Endothelial cell (in vitro differentiated cells): ENCODE measurements around the gene RAE1. TPM values are rescaled to one million over a fixed set of nuclear protein-coding genes. Genes with fewer than 3 reads are reported as not detected.

Source experiments
- DNase-seq: peaks from one replicate; pipeline ENCODE4 v3.0.0; 2021; ENCODE audit warnings: low spot score
- H3K27ac Mint-ChIP-seq: one replicate; pipeline ENCODE4 v1.8.0; 2021; ENCODE audit warnings: mixed read lengths, inconsistent platforms; ENCODE audit not compliant: unreplicated experiment
- H3K27me3 Mint-ChIP-seq: one replicate; pipeline ENCODE4 v1.8.0; 2021; ENCODE audit warnings: mild to moderate bottlenecking, moderate library complexity, mixed read lengths, inconsistent platforms; ENCODE audit not compliant: unreplicated experiment
- H3K36me3 Mint-ChIP-seq: one replicate; pipeline ENCODE4 v1.8.0; 2021; ENCODE audit warnings: mild to moderate bottlenecking, low read depth, mixed read lengths, inconsistent platforms; ENCODE audit not compliant: unreplicated experiment
- H3K4me1 Mint-ChIP-seq: one replicate; pipeline ENCODE4 v1.8.0; 2021; ENCODE audit warnings: mild to moderate bottlenecking, mixed read lengths, inconsistent platforms; ENCODE audit not compliant: unreplicated experiment
- H3K4me3 Mint-ChIP-seq: one replicate; pipeline ENCODE4 v1.8.0; 2021; ENCODE audit warnings: mild to moderate bottlenecking, mixed read lengths, inconsistent platforms; ENCODE audit not compliant: unreplicated experiment
- H3K9me3 Mint-ChIP-seq: one replicate; pipeline ENCODE4 v1.8.0; 2021; ENCODE audit warnings: mixed read lengths, inconsistent platforms; ENCODE audit not compliant: unreplicated experiment
- total RNA-seq: library from RNA; stranded (reverse); fragmentation: NEBNext Ultra II Directional; extraction: Animal tissue kit (Norgen Biotek cat#: 25700); gene quantifications from one replicate; pipeline ENCODE4 v1.2.1, GENCODE V29; 2021; ENCODE audit not compliant: unreplicated experiment
- TF ChIP-seq, protein P1 (sequence below): fragments of 200-600 bp; sonication (generic); IDR thresholded peaks from one replicate; pipeline ENCODE4 v1.5.0; 2021; ENCODE audit warnings: antibody characterized with exemption; ENCODE audit not compliant: unreplicated experiment

The RAE1 gene
- total RNA-seq, 1 donor from 2014 or later = 32.1 TPM

DNA sequence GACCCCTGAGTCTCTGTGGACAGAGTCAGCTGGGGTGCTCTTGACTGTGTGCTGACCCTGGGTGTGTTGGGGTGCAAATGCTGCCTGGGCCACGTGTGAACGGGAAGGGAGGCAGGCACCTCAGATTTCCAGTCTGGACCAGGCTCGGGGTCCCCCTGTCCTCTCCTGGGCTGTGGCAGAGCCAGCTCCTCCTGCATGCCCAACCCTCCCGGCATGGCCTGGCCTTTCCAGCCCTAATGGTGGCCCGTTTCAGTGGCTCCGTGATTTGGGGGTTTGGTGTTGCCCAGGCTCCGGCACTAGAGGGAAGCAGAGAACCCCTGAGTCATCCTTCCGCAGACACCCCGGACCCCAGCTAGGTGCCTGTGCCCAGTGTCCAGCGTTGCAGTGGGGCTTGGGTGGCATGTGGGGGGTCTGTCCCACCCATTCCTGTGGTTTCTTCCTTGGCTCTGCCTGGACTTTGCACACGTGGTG lies 49.2 kb downstream of the RAE1 start:
- Mint-ChIP-seq H3K4me1 (peaks cover 6% of the 10 kb centered on the region), H3K36me3 (peaks cover 21% of the 10 kb centered on the region)

GRCh38 chr20:57400821-57401564 lies 49.9 kb downstream of the RAE1 start:
- peaks cover 18% of the 10 kb centered on the region for H3K36me3 Mint-ChIP-seq
- DNase-seq = no peak
- peaks cover 4% of the 10 kb centered on the region for H3K4me1 Mint-ChIP-seq
- TF ChIP-seq, protein P1, sequence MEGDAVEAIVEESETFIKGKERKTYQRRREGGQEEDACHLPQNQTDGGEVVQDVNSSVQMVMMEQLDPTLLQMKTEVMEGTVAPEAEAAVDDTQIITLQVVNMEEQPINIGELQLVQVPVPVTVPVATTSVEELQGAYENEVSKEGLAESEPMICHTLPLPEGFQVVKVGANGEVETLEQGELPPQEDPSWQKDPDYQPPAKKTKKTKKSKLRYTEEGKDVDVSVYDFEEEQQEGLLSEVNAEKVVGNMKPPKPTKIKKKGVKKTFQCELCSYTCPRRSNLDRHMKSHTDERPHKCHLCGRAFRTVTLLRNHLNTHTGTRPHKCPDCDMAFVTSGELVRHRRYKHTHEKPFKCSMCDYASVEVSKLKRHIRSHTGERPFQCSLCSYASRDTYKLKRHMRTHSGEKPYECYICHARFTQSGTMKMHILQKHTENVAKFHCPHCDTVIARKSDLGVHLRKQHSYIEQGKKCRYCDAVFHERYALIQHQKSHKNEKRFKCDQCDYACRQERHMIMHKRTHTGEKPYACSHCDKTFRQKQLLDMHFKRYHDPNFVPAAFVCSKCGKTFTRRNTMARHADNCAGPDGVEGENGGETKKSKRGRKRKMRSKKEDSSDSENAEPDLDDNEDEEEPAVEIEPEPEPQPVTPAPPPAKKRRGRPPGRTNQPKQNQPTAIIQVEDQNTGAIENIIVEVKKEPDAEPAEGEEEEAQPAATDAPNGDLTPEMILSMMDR = no peak
- peaks cover 8% of the 10 kb centered on the region for H3K27me3 Mint-ChIP-seq
- no peak overlapping the region for H3K4me3 Mint-ChIP-seq
- no peak overlapping the region for H3K27ac Mint-ChIP-seq
- H3K9me3 Mint-ChIP-seq = no peaks in the 10 kb centered on the region

More for the DNA sequence above, 49.2 kb downstream of the RAE1 start:
- no peaks in the 10 kb centered on the region for H3K9me3 Mint-ChIP-seq
- no peak for DNase-seq
- H3K27ac Mint-ChIP-seq = no peak overlapping the region
- peaks cover 8% of the 10 kb centered on the region for H3K27me3 Mint-ChIP-seq
- TF ChIP-seq, protein P1 = no peak
- H3K4me3 Mint-ChIP-seq = no peak overlapping the region

DNA sequence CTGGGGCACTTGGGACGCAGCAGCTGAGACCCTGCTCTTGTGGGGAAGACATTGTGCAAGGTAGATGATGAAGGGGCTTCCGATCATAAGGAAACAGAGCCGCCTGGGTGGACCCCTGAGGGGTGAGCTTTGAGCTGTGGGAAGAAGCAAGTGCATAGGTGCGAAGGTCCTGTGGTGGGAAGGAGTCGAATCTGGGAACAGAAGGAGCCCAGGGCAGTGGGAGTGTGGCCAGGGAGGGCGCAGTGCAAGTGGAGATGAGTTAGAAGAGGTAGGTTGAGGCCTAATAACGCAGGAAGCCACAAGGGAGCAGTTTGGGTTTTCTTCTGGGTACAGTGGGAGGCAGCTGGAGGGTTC lies 50.5 kb downstream of the RAE1 start:
- Mint-ChIP-seq H3K4me1 (peaks cover 4% of the 10 kb centered on the region), H3K27ac (peak overlapping the region; percentile 76), H3K4me3 (no peak overlapping the region), H3K36me3 (peaks cover 17% of the 10 kb centered on the region), H3K27me3 (peaks cover 8% of the 10 kb centered on the region), H3K9me3 (no peaks in the 10 kb centered on the region)
- TF ChIP-seq, protein P1 = no peak
- DNase-seq = no peak

DNA sequence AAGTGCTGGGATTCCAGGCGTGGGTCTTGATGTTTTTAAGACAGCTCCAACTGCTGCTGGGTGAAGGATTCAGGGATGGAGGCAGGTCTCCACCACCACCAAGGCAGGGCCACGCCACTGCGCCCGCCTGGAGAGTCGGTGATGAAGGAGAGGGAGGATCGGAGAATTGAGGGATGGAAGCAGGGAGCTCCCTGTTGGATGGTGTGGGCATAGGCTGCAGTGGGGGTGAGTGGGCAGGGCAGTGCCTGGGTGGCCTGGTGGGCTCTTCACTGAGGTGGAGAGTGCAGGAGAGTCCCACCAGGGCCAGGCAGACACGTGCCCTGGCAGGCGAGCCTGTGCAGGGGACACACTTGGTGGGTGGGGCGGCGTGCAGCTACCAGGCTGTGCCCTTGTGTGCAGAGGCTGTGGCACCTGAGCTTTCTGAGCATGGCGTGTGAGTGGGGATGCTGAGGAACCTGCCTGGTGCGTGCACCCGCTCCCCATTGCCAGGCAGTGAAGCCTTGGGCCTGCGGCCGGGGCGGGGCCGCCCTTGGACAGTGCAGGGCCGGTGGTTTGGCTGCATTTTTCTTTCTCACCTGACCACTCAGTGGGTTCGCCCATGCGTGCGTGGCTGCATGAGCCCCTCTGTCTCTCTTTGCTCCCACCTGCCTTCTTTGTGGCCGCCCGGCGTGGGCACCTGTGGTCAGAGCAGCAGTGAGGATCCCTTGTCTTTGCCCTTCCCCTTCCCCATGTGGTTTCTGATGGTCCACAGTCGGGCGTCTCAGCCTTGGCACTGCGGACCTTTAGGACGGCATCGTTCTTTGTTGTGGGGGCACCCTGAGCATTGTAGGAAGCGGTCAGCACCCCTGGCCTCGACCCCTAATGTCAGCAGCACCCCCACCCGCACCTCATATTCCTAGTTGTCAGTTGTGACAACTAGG lies 51.4 kb downstream of the RAE1 start:
- no peak for DNase-seq
- Mint-ChIP-seq H3K4me3 (no peak overlapping the region), H3K27ac (no peak overlapping the region), H3K4me1 (peaks cover 4% of the 10 kb centered on the region), H3K36me3 (peaks cover 17% of the 10 kb centered on the region), H3K9me3 (no peaks in the 10 kb centered on the region), H3K27me3 (peaks cover 9% of the 10 kb centered on the region)
- TF ChIP-seq, protein P1 = no peak
